ENCODE data around the gene SMIM7. TPM values are rescaled to one million over a fixed set of nuclear protein-coding genes. Genes with fewer than 3 reads are reported as not detected.

The SMIM7 gene
- total and polyA plus RNA-seq, 7 donors = 16.1 to 76.9 (median 50.0) TPM

GRCh38 chr19:16608290-16608739, 51.6 kb downstream of the SMIM7 start:
- DNase-seq (peak in 1 of 2 donors; percentile 10), ATAC-seq (peak; percentile 59 to 83 (median 76))
- no peak overlapping the region for H3K4me3 ChIP-seq
- H3K27me3 ChIP-seq (ENCODE audit: insufficient read depth in 3 of 3, low read length in 2 of 3) = no peaks in the 10 kb centered on the region
- 71 to 84% (median 79%) methylated on average over 1 of the region's 1 CpG for WGBS, 3 donors
- intact Hi-C loops (cut with DNase I) = no loop called here
- H3K36me3 ChIP-seq (ENCODE audit: insufficient read depth in 1 of 2, low read depth in 1 of 2) = no peaks in the 10 kb centered on the region
- no peaks in the 10 kb centered on the region for H3K9me3 ChIP-seq
- peak overlapping the region; percentile 80 for H3K27ac ChIP-seq
- no peak for TF ChIP-seq CTCF (IDR thresholded peaks at IDR 0.05)
- H3K4me1 ChIP-seq = peaks cover 74% of the 10 kb centered on the region

GRCh38 chr19:16607819-16608218, 52.1 kb downstream of the SMIM7 start:
- intact Hi-C loops (cut with DNase I) = no loop called here
- Histone ChIP-seq H3K36me3 (ENCODE audit: insufficient read depth in 1 of 2, low read depth in 1 of 2) (no peaks in the 10 kb centered on the region), H3K27me3 (ENCODE audit: insufficient read depth in 3 of 3, low read length in 2 of 3) (no peaks in the 10 kb centered on the region), H3K4me3 (no peak overlapping the region), H3K4me1 (peaks cover 73% of the 10 kb centered on the region), H3K27ac (peak overlapping the region; percentile 80), H3K9me3 (no peaks in the 10 kb centered on the region)
- no peak for TF ChIP-seq CTCF (IDR thresholded peaks at IDR 0.05)
- DNase-seq = peak in 1 of 2 donors; percentile 64
- peak in 3 of 4 donors; percentile 27 to 34 (median 27) for ATAC-seq
- WGBS, 3 donors = 27 to 44% (median 39%) methylated on average over 12 of the region's 12 CpGs

- ATAC-seq (peak; percentile 54 to 69 (median 64)), DNase-seq (peak in 1 of 2 donors; percentile 81)
- no peak for TF ChIP-seq CTCF (IDR thresholded peaks at IDR 0.05)
- WGBS, 3 donors = 28 to 33% (median 29%) methylated on average over 8 of the region's 8 CpGs
- Histone ChIP-seq H3K4me1 (peaks cover 59% of the 10 kb centered on the region), H3K4me3 (no peak overlapping the region), H3K9me3 (no peaks in the 10 kb centered on the region), H3K27ac (peak overlapping the region; percentile 80), H3K27me3 (ENCODE audit: insufficient read depth in 3 of 3, low read length in 2 of 3) (no peaks in the 10 kb centered on the region), H3K36me3 (ENCODE audit: insufficient read depth in 1 of 2, low read depth in 1 of 2) (no peaks in the 10 kb centered on the region)
- intact Hi-C loops (cut with DNase I) = no loop called here
These were observed 54.4 kb downstream of the SMIM7 start for GRCh38 chr19:16605553-16605994.

GRCh38 chr19:16605115-16605514, 54.8 kb downstream of the SMIM7 start:
- H3K4me3 ChIP-seq = no peak overlapping the region
- H3K4me1 ChIP-seq = peaks cover 59% of the 10 kb centered on the region
- TF ChIP-seq CTCF (IDR thresholded peaks at IDR 0.05) = no peak
- ATAC-seq (no peak), DNase-seq (no peak)
- H3K9me3 ChIP-seq = no peaks in the 10 kb centered on the region
- intact Hi-C loops (cut with DNase I) = no loop called here
- no peaks in the 10 kb centered on the region for H3K36me3 ChIP-seq (ENCODE audit: insufficient read depth in 1 of 2, low read depth in 1 of 2)
- H3K27ac ChIP-seq = peak overlapping the region; percentile 80
- 80 to 87% (median 86%) methylated on average over 3 of the region's 3 CpGs for WGBS, 3 donors
- no peaks in the 10 kb centered on the region for H3K27me3 ChIP-seq (ENCODE audit: insufficient read depth in 3 of 3, low read length in 2 of 3)

GRCh38 chr19:16604615-16605014, 55.3 kb downstream of the SMIM7 start:
- Histone ChIP-seq H3K4me1 (peaks cover 59% of the 10 kb centered on the region), H3K27me3 (ENCODE audit: insufficient read depth in 3 of 3, low read length in 2 of 3) (no peaks in the 10 kb centered on the region), H3K4me3 (no peak overlapping the region), H3K27ac (no peak overlapping the region), H3K9me3 (no peaks in the 10 kb centered on the region), H3K36me3 (ENCODE audit: insufficient read depth in 1 of 2, low read depth in 1 of 2) (no peaks in the 10 kb centered on the region)
- 87 to 99% (median 94%) methylated on average over 6 of the region's 6 CpGs for WGBS, 3 donors
- no peak for ATAC-seq
- intact Hi-C loops (cut with DNase I) = no loop called here
- no peak for DNase-seq
- no peak for TF ChIP-seq CTCF (IDR thresholded peaks at IDR 0.05)

Measured in psoas muscle (tissue), 8 donors.